HS-5 (cell line): ENCODE results near the gene XPR1.
"Not testable (repeated sequence)": the region's sequence is repeated elsewhere in the genome, so short reads cannot be mapped to it uniquely, and the experiment has no call there.

Experiments
- DNase-seq: peaks from one replicate; pipeline ENCODE4 v3.0.0-alpha.2; 2012; ENCODE audit warnings: low read depth

XPR1 gene

GRCh38 chr1:180785291-180785690, 153.5 kb downstream of the XPR1 start:
- no peak for DNase-seq

GRCh38 chr1:180785887-180786286, 154.1 kb downstream of the XPR1 start:
- DNase-seq: no peak

GRCh38 chr1:180786624-180787023, 154.8 kb downstream of the XPR1 start:
- DNase-seq: no peak

GRCh38 chr1:180787628-180788307, 155.9 kb downstream of the XPR1 start:
- no peak for DNase-seq

GRCh38 chr1:180789460-180789859, 157.6 kb downstream of the XPR1 start:
- no peak for DNase-seq

GRCh38 chr1:180791152-180791551, 159.3 kb downstream of the XPR1 start:
- DNase-seq: not testable (repeated sequence)

GRCh38 chr1:180791806-180792205, 160.0 kb downstream of the XPR1 start:
- DNase-seq: no peak

GRCh38 chr1:180793451-180793850, 161.6 kb downstream of the XPR1 start:
- DNase-seq: no peak

GRCh38 chr1:180796897-180797640, 165.2 kb downstream of the XPR1 start:
- no peak for DNase-seq

GRCh38 chr1:180800945-180801344, 169.1 kb downstream of the XPR1 start:
- no peak for DNase-seq

- DNase-seq: no peak
Measured at GRCh38 chr1:180802813-180803212, 171.0 kb downstream of the XPR1 start.

GRCh38 chr1:180805316-180805715, 173.5 kb downstream of the XPR1 start:
- DNase-seq: no peak

- no peak for DNase-seq
Measured at GRCh38 chr1:180811298-180811697, 179.5 kb downstream of the XPR1 start.

GRCh38 chr1:180811886-180812285, 180.1 kb downstream of the XPR1 start:
- no peak for DNase-seq

GRCh38 chr1:180814258-180814657, 182.4 kb downstream of the XPR1 start:
- no peak for DNase-seq

GRCh38 chr1:180815188-180815587, 183.4 kb downstream of the XPR1 start:
- DNase-seq: no peak

- DNase-seq: no peak
Measured at GRCh38 chr1:180816132-180816531, 184.3 kb downstream of the XPR1 start.

- no peak for DNase-seq
Measured at GRCh38 chr1:180821970-180822369, 190.1 kb downstream of the XPR1 start.

GRCh38 chr1:180831507-180831906, 199.7 kb downstream of the XPR1 start:
- DNase-seq: not testable (repeated sequence)

GRCh38 chr1:180833180-180833579, 201.4 kb downstream of the XPR1 start:
- not testable (repeated sequence) for DNase-seq

- DNase-seq: no peak
Measured at GRCh38 chr1:180836449-180836848, 204.6 kb downstream of the XPR1 start.

- DNase-seq: no peak
Measured at GRCh38 chr1:180837020-180837419, 205.2 kb downstream of the XPR1 start.

GRCh38 chr1:180838535-180838934, 206.7 kb downstream of the XPR1 start:
- no peak for DNase-seq

- DNase-seq: no peak
Measured at GRCh38 chr1:180839547-180839946, 207.7 kb downstream of the XPR1 start.
